ENCODE data around the gene AHRR. TPM values are rescaled to one million over a fixed set of nuclear protein-coding genes. Genes with fewer than 3 reads are reported as not detected.

AHRR gene
- total RNA-seq, 1 donor from 2014 or later = 74.8 TPM

GRCh38 chr5:407051-407450 lies 85.5 kb downstream of the AHRR start:
- DNase-seq (ENCODE audit: low read depth) = no peak

- DNase-seq (ENCODE audit: low read depth) = peak; percentile 90
Measured at GRCh38 chr5:407801-408268, 86.3 kb downstream of the AHRR start.

- DNase-seq (ENCODE audit: low read depth) = peak; percentile 73
Measured at GRCh38 chr5:410911-411517, 89.5 kb downstream of the AHRR start.

GRCh38 chr5:411728-412127 lies 90.2 kb downstream of the AHRR start:
- no peak for DNase-seq (ENCODE audit: low read depth)

- peak; percentile 61 for DNase-seq (ENCODE audit: low read depth)
Measured at GRCh38 chr5:414991-415927, 93.7 kb downstream of the AHRR start.

- DNase-seq (ENCODE audit: low read depth) = peak; percentile 61
Measured at GRCh38 chr5:415928-416635, 94.6 kb downstream of the AHRR start.

GRCh38 chr5:416636-416960 lies 95.1 kb downstream of the AHRR start:
- DNase-seq (ENCODE audit: low read depth) = no peak

GRCh38 chr5:417301-418161 lies 96.0 kb downstream of the AHRR start:
- DNase-seq (ENCODE audit: low read depth) = no peak

GRCh38 chr5:418162-419121 lies 96.9 kb downstream of the AHRR start:
- DNase-seq (ENCODE audit: low read depth) = peak; percentile 100

GRCh38 chr5:419970-420369 lies 98.5 kb downstream of the AHRR start:
- DNase-seq (ENCODE audit: low read depth) = no peak

GRCh38 chr5:420632-421286 lies 99.2 kb downstream of the AHRR start:
- DNase-seq (ENCODE audit: low read depth) = no peak

- no peak for DNase-seq (ENCODE audit: low read depth)
Measured at GRCh38 chr5:421287-421880, 99.9 kb downstream of the AHRR start.

- DNase-seq (ENCODE audit: low read depth) = no peak
Measured at GRCh38 chr5:421901-422300, 100.4 kb downstream of the AHRR start.

GRCh38 chr5:422323-423232 lies 101.1 kb downstream of the AHRR start:
- peak; percentile 71 for DNase-seq (ENCODE audit: low read depth)

GRCh38 chr5:423233-423565 lies 101.7 kb downstream of the AHRR start:
- DNase-seq (ENCODE audit: low read depth) = peak; percentile 66

- DNase-seq (ENCODE audit: low read depth) = no peak
Measured at GRCh38 chr5:423626-424261, 102.2 kb downstream of the AHRR start.

GRCh38 chr5:424301-425110 lies 103.0 kb downstream of the AHRR start:
- peak; percentile 71 for DNase-seq (ENCODE audit: low read depth)

Data from myocyte (in vitro differentiated cells).